Psoas muscle (tissue), 8 donors: ENCODE measurements around the gene MIEN1. TPM values are rescaled to one million over a fixed set of nuclear protein-coding genes. Genes with fewer than 3 reads are reported as not detected.
"Not testable (repeated sequence)": the region's sequence is repeated elsewhere in the genome, so short reads cannot be mapped to it uniquely, and the experiment has no call there.

ENCODE experiments used
- ATAC-seq, 4 donors: fragments of 200-7000 bp; cut with Tn5 transposase; one replicate each; pipeline ENCODE4 v1.9.1; 2020; ENCODE audit warnings: moderate library complexity in 3 of 4, mild to moderate bottlenecking in 2 of 4
- DNase-seq, 2 donors: peaks; one replicate each; pipeline ENCODE4 v3.0.0-alpha.2; 2020
- H3K27ac ChIP-seq: fragments of 200-600 bp; one replicate; pipeline ENCODE4 v1.8.0; 2022
- H3K27me3 ChIP-seq, 3 donors: fragments of 200-600 bp in 1 of 3; one replicate each; pipeline versions ENCODE4 v1.6.1 to v1.8.0; 2013 to 2022; ENCODE audit warnings: low read length in 2 of 3, mild to moderate bottlenecking in 2 of 3, moderate library complexity in 1 of 3; ENCODE audit not compliant: insufficient read depth in 3 of 3
- H3K36me3 ChIP-seq, 2 donors: fragments of 200-600 bp in 1 of 2; one replicate each; pipeline versions ENCODE4 v1.6.1 to v1.8.0; 2013 to 2022; ENCODE audit warnings: low read depth in 1 of 2, mild to moderate bottlenecking in 1 of 2, moderate library complexity in 1 of 2; ENCODE audit not compliant: insufficient read depth in 1 of 2
- H3K4me1 ChIP-seq: fragments of 200-600 bp; one replicate; pipeline ENCODE4 v1.8.0; 2022
- H3K4me3 ChIP-seq: fragments of 200-600 bp; one replicate; pipeline ENCODE4 v1.8.0; 2022; ENCODE audit warnings: mild to moderate bottlenecking
- H3K9me3 ChIP-seq: fragments of 200-600 bp; one replicate; pipeline ENCODE4 v1.8.0; 2022
- WGBS, 3 donors: extraction: QIAGEN DNeasy Blood & Tissue Kit; methylation state at CpG; one replicate each; pipeline versions ENCODE4 v1.1.6 to v1.1.7; 2013; 5-methylcytosine and 5-hydroxymethylcytosine counted together
- intact Hi-C, 2 donors: fragments of 100-400 bp; cut with DNase I; formaldehyde crosslinking; loops; one replicate each; pipeline versions ENCODE4 v1.11.0 to v1.14.2; 2022
- polyA plus RNA-seq, 3 donors: library from polyadenylated mRNA; stranded (reverse); fragments of 200-250 nt; gene quantifications; one replicate each; pipeline ENCODE4 v1.2.3, GENCODE V29; 2013
- total RNA-seq, 4 donors: library from RNA; stranded (reverse); fragmentation: NEBNext Ultra II Directional in 2 of 4; extraction: Animal tissue kit (Norgen Biotek cat#: 25700) in 2 of 4; gene quantifications; one replicate each; pipeline versions ENCODE4 v1.2.1 to v1.2.4, GENCODE V29; 2021 to 2023
- TF ChIP-seq, protein P1 (sequence below): fragments of 200-600 bp; IDR thresholded peaks from one replicate; pipeline ENCODE4 v1.8.0; 2022; ENCODE audit warnings: antibody characterized with exemption
- donor health status: healthy with polysubstance abuse.
- donor health status: DM: no; HTN: no; CAD: no; lungs with moderate emphysema.
- donor health status: Bipolar disorder and iron deficiency.
- donor health status: healthy.
- donor health status: DM: yes; HTN: yes; CAD: no.
- donor health status: DM: no; HTN: no; CAD: no.
- donor health status: DM: no; HTN: no; CAD: no.
- donor health status: DM: yes; HTN: yes; CAD: no.

The MIEN1 gene
- total and polyA plus RNA-seq, 7 donors: 28.2 to 83.9 (median 42.6) TPM

DNA sequence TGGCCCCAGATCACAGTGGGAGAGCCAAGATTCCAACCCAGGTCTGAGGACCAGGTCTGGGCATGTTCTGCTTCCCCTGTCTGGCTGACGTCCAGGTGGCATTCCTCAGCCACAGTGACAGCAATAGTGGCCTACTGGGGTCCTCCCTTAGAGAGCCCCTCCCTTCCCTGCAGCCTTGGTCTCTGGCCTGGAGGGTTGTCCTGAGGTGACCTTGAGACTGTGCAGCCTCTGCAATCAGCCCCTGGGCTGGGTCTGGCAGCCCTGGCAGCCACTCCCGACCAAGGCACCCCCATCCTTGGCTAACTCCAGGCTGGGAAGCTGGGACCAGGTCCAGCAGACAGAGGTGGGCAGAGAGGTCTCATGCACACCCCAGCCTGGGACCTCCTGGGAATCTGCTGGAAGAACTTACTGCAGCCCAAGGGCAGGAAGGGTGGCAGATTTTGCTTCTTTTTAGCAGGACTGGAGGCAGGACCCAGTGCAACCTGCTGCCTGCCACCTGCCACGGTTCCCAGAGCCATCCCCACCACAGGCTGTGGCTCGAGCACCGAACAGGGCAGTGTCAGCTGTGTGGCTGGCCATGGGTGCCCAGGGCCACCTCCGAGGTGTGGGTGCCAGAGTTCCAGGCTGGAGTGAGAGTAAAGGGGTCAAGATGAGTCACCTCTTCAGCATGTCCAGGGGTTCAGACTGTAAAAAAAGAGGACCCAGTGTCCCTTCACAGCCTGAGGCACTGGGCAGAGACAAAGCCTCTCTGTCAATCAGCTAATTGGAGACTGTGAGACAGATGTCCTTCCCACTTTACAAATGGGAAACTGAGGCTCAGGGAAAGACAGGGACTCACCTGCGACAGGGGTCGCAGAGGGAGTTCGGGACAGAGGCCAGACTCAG lies 20.0 kb upstream of the MIEN1 start:
- DNase-seq: peak in 1 of 2 donors; percentile 41
- Histone ChIP-seq H3K27ac (no peak overlapping the region), H3K36me3 (no peaks in the 10 kb centered on the region), H3K9me3 (no peaks in the 10 kb centered on the region), H3K4me1 (no peaks in the 10 kb centered on the region), H3K4me3 (no peak overlapping the region), H3K27me3 (no peaks in the 10 kb centered on the region)
- TF ChIP-seq, protein P1, sequence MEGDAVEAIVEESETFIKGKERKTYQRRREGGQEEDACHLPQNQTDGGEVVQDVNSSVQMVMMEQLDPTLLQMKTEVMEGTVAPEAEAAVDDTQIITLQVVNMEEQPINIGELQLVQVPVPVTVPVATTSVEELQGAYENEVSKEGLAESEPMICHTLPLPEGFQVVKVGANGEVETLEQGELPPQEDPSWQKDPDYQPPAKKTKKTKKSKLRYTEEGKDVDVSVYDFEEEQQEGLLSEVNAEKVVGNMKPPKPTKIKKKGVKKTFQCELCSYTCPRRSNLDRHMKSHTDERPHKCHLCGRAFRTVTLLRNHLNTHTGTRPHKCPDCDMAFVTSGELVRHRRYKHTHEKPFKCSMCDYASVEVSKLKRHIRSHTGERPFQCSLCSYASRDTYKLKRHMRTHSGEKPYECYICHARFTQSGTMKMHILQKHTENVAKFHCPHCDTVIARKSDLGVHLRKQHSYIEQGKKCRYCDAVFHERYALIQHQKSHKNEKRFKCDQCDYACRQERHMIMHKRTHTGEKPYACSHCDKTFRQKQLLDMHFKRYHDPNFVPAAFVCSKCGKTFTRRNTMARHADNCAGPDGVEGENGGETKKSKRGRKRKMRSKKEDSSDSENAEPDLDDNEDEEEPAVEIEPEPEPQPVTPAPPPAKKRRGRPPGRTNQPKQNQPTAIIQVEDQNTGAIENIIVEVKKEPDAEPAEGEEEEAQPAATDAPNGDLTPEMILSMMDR: no peak
- ATAC-seq: no peak
- intact Hi-C loops: loop anchor here (2.0 to 5.0 kb wide), 4 partner anchors 20 to 203 kb away; partner anchors contain the start of gene MIEN1 (in 1 of the 2)
- 39 to 57% (median 55%) methylated on average over 9 of the region's 9 CpGs for WGBS, 3 donors

DNA sequence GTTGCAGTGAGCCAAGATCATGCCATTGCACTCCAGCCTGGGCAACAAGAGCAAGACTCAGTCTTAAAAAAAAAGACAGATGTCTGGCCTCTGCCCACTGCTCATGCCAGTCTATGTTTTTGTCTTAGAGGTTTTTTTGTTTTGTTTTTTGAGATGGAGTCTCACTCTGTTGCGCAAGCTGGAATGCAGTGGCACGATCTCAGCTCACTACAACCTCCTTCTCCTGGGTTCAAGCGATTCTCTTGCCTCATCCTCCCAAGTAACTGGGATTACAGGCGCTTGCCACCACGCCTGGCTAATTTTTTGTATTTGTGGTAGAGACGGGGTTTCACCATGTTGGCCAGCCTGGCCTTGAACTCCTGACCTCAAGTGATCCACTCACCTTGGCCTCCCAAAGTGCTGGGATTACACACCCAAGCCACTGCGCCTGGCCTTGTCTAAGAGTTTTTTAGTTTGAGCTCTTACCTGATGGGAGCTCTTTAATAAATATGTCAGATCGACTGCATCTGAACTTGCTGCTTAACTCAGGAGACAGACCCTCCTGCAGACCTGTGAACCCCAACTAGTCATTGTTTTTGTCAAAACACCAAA lies 18.2 kb upstream of the MIEN1 start:
- H3K4me3 ChIP-seq, ATAC-seq, H3K9me3 ChIP-seq, H3K27me3 ChIP-seq, H3K4me1 ChIP-seq, H3K36me3 ChIP-seq, DNase-seq, H3K27ac ChIP-seq, intact Hi-C loops: not testable (repeated sequence)
- WGBS, 3 donors: 89 to 94% (median 90%) methylated on average over 8 of the region's 8 CpGs

DNA sequence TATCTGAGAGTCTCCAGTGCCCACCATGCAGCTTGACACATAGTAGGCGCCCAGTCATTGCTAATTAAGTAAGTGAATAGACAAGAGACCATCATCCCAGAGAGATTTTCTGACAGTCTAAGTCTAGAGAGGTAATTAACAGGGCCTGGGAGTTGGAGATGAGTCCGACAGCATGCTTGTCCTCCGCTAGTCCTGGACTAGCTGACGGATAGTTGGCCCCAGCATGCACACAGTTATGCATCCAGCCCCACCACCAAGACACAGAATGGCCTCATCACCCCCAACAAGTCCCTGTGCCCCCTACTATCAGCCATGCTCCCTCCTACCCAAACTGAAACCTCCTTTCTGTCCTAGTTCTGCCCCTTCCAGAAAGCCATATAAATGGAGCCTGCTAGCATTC lies 17.4 kb upstream of the MIEN1 start:
- DNase-seq: no peak
- H3K9me3 ChIP-seq: no peaks in the 10 kb centered on the region
- no peaks in the 10 kb centered on the region for H3K36me3 ChIP-seq
- ATAC-seq: no peak
- WGBS, 3 donors: 91 to 96% (median 95%) methylated on average over 4 of the region's 4 CpGs
- H3K27me3 ChIP-seq: peaks cover 0 to 7% (median 0%) of the 10 kb centered on the region in 3 donors
- TF ChIP-seq, protein P1: no peak
- intact Hi-C loops: no loop called here
- no peaks in the 10 kb centered on the region for H3K4me1 ChIP-seq
- no peak overlapping the region for H3K27ac ChIP-seq
- H3K4me3 ChIP-seq: no peak overlapping the region

DNA sequence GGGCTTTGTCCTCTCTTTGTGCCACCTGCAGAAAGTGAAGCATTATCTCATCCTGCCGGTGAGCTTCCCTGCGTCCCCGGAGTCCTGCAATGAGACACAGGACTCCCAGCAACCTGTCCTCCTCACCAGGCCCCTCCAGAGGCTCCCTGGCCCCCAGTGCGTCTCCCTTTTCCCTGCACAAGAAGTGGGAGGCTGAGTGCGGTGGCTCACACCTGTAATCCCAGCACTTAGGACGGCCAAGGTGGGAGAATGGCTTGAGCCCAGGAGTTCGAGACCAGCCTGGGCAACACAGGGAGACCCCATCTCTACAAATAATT lies 15.8 kb upstream of the MIEN1 start:
- Histone ChIP-seq H3K9me3 (no peaks in the 10 kb centered on the region), H3K27me3 (peaks cover 2 to 9% (median 9%) of the 10 kb centered on the region in 3 donors), H3K36me3 (no peaks in the 10 kb centered on the region), H3K27ac (no peak overlapping the region), H3K4me1 (no peaks in the 10 kb centered on the region), H3K4me3 (no peak overlapping the region)
- intact Hi-C loops: no loop called here
- TF ChIP-seq, protein P1: no peak
- DNase-seq: peak in 1 of 2 donors; percentile 32
- 90 to 94% (median 92%) methylated on average over 7 of the region's 7 CpGs for WGBS, 3 donors
- ATAC-seq: no peak

DNA sequence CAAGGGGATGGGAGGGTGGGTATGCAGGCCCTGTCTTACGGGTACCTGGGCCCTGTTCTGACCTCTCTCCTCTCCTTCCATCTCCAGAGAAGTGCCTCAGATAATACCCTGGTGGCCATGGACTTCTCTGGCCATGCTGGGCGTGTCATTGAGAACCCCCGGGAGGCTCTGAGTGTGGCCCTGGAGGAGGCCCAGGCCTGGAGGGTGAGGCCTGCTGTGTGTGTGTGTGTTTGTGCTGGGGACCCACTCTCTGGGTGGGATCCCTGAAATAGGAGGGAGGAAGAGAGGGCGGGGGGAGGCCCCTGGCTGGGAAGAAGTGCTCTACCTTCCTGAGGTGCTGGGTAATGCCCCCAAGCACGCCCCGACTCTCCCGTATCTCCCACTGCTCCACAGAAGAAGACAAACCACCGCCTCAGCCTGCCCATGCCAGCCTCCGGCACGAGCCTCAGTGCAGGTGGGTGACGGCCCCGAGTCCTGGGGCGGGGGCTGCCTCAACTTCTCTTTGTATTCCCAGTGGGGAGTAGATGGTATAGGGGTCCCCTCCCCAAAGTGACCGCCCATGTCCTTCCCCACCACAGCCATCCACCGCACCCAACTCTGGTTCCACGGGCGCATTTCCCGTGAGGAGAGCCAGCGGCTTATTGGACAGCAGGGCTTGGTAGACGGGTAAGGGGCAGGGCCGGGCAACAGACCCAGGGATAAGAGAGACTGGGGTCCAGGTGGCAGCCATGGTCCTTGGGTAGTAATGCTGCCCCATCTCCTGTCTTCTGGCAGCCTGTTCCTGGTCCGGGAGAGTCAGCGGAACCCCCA lies 15.2 kb upstream of the MIEN1 start:
- no peak for ATAC-seq
- H3K27ac ChIP-seq: no peak overlapping the region
- peaks cover 2 to 14% (median 13%) of the 10 kb centered on the region in 3 donors for H3K27me3 ChIP-seq
- H3K4me1 ChIP-seq: no peaks in the 10 kb centered on the region
- intact Hi-C loops: no loop called here
- H3K4me3 ChIP-seq: no peak overlapping the region
- no peaks in the 10 kb centered on the region for H3K36me3 ChIP-seq
- TF ChIP-seq, protein P1: no peak
- 90 to 91% (median 90%) methylated on average over 22 to 23 of the region's 23 CpGs for WGBS, 3 donors
- no peaks in the 10 kb centered on the region for H3K9me3 ChIP-seq
- DNase-seq: peak in 1 of 2 donors; percentile 52
